KMS-11 (cell line): ENCODE measurements around the gene ZNF792.

ENCODE experiments used
- H2AFZ ChIP-seq: fragments of 200-600 bp; sonication (generic); 2 replicates; pipeline ENCODE4 v1.6.1; 2016; ENCODE audit warnings: antibody characterized with exemption, mixed run types, low read depth
- H3K27ac ChIP-seq: fragments of 200-600 bp; sonication (generic); 2 replicates; pipeline ENCODE4 v1.6.1; 2016; ENCODE audit warnings: mild to moderate bottlenecking, mixed run types
- H3K27me3 ChIP-seq: fragments of 200-600 bp; sonication (generic); 2 replicates; pipeline ENCODE4 v1.6.1; 2017; ENCODE audit warnings: mild to moderate bottlenecking, low read depth, mixed run types, moderate library complexity; ENCODE audit not compliant: insufficient read depth
- H3K36me3 ChIP-seq: fragments of 200-600 bp; sonication (generic); 2 replicates; pipeline ENCODE4 v1.6.1; 2017; ENCODE audit warnings: mild to moderate bottlenecking, mixed run types; ENCODE audit not compliant: insufficient read depth
- H3K4me1 ChIP-seq: fragments of 200-600 bp; sonication (generic); 2 replicates; pipeline ENCODE4 v1.6.1; 2016; ENCODE audit warnings: mild to moderate bottlenecking, low read depth, mixed run types; ENCODE audit not compliant: poor library complexity, severe bottlenecking
- H3K4me2 ChIP-seq: fragments of 200-600 bp; sonication (generic); 2 replicates; pipeline ENCODE4 v1.7.0; 2016; ENCODE audit warnings: mild to moderate bottlenecking, mixed run types
- H3K4me3 ChIP-seq: fragments of 200-600 bp; sonication (generic); IDR thresholded peaks from 2 replicates; pipeline ENCODE4 v1.6.1; 2017; ENCODE audit warnings: low read depth, low read length, mixed read lengths; ENCODE audit not compliant: insufficient read depth
- H3K79me2 ChIP-seq: fragments of 200-600 bp; sonication (generic); 2 replicates; pipeline ENCODE4 v1.6.1; 2016; ENCODE audit warnings: low read depth, mixed run types; ENCODE audit not compliant: insufficient read depth
- H3K9ac ChIP-seq: fragments of 200-600 bp; sonication (generic); 2 replicates; pipeline ENCODE4 v1.6.1; 2016; ENCODE audit warnings: mild to moderate bottlenecking, mixed run types
- H4K20me1 ChIP-seq: fragments of 200-600 bp; sonication (generic); 2 replicates; pipeline ENCODE4 v1.6.1; 2016; ENCODE audit warnings: mild to moderate bottlenecking, mixed run types; ENCODE audit not compliant: insufficient read depth
- CTCF ChIP-seq: fragments of 200-600 bp; sonication (generic); conservative IDR thresholded peaks from 2 replicates; pipeline ENCODE4 v1.6.1; 2017; ENCODE audit warnings: low read depth, mild to moderate bottlenecking, antibody characterized with exemption, low read length, moderate library complexity, mixed read lengths

ZNF792 gene

GRCh38 chr19:34961775-34962686, 2.0 kb downstream of the ZNF792 start:
- Histone ChIP-seq H3K36me3 (no peaks in the 10 kb centered on the region; the same call in 1 of the 2 replicates), H3K9ac (no peak overlapping the region), H3K27ac (no peak overlapping the region), H3K4me2 (no peak overlapping the region), H3K4me1 (no peaks in the 10 kb centered on the region), H4K20me1 (no peaks in the 10 kb centered on the region), H3K79me2 (no peaks in the 10 kb centered on the region), H3K4me3 (no peak overlapping the region), H2AFZ (no peak overlapping the region), H3K27me3 (no peaks in the 10 kb centered on the region; the same call in 1 of the 2 replicates)
- no peak for TF ChIP-seq CTCF

GRCh38 chr19:34960940-34961679, 2.9 kb downstream of the ZNF792 start:
- Histone ChIP-seq H4K20me1 (no peaks in the 10 kb centered on the region), H3K79me2 (no peaks in the 10 kb centered on the region), H3K4me2 (no peak overlapping the region), H3K4me1 (no peaks in the 10 kb centered on the region), H3K27ac (no peak overlapping the region), H3K36me3 (no peaks in the 10 kb centered on the region; the same call in 1 of the 2 replicates), H3K27me3 (no peaks in the 10 kb centered on the region; the same call in 1 of the 2 replicates), H3K4me3 (no peak overlapping the region), H2AFZ (no peak overlapping the region), H3K9ac (no peak overlapping the region)
- TF ChIP-seq CTCF = no peak

GRCh38 chr19:34960103-34960805, 3.8 kb downstream of the ZNF792 start:
- H3K36me3 ChIP-seq = no peaks in the 10 kb centered on the region; the same call in 1 of the 2 replicates
- H4K20me1 ChIP-seq = no peaks in the 10 kb centered on the region
- no peak overlapping the region for H3K4me2 ChIP-seq
- no peaks in the 10 kb centered on the region for H3K79me2 ChIP-seq
- TF ChIP-seq CTCF = no peak
- no peaks in the 10 kb centered on the region; the same call in 1 of the 2 replicates for H3K27me3 ChIP-seq
- no peaks in the 10 kb centered on the region for H3K4me1 ChIP-seq
- no peak overlapping the region for H2AFZ ChIP-seq
- no peak overlapping the region for H3K9ac ChIP-seq
- no peak overlapping the region for H3K27ac ChIP-seq
- no peak overlapping the region for H3K4me3 ChIP-seq

GRCh38 chr19:34959021-34959420, 5.0 kb downstream of the ZNF792 start:
- Histone ChIP-seq H3K27ac (no peak overlapping the region), H4K20me1 (no peaks in the 10 kb centered on the region), H3K9ac (no peak overlapping the region), H3K79me2 (no peaks in the 10 kb centered on the region), H3K4me1 (no peaks in the 10 kb centered on the region), H3K4me3 (no peak overlapping the region), H2AFZ (no peak overlapping the region), H3K36me3 (no peaks in the 10 kb centered on the region; the same call in 1 of the 2 replicates), H3K27me3 (no peaks in the 10 kb centered on the region), H3K4me2 (no peak overlapping the region)
- no peak for TF ChIP-seq CTCF
